CD4-positive, alpha-beta T cell treated with Interleukin-4 for 4 hours (primary cell): ENCODE data around the gene FAM217B.
"Not testable (repeated sequence)": the region's sequence is repeated elsewhere in the genome, so short reads cannot be mapped to it uniquely, and the experiment has no call there.

Experiments used
- DNase-seq: peaks from one replicate; pipeline ENCODE4 v3.0.0-alpha.2; 2020

The FAM217B gene

DNA sequence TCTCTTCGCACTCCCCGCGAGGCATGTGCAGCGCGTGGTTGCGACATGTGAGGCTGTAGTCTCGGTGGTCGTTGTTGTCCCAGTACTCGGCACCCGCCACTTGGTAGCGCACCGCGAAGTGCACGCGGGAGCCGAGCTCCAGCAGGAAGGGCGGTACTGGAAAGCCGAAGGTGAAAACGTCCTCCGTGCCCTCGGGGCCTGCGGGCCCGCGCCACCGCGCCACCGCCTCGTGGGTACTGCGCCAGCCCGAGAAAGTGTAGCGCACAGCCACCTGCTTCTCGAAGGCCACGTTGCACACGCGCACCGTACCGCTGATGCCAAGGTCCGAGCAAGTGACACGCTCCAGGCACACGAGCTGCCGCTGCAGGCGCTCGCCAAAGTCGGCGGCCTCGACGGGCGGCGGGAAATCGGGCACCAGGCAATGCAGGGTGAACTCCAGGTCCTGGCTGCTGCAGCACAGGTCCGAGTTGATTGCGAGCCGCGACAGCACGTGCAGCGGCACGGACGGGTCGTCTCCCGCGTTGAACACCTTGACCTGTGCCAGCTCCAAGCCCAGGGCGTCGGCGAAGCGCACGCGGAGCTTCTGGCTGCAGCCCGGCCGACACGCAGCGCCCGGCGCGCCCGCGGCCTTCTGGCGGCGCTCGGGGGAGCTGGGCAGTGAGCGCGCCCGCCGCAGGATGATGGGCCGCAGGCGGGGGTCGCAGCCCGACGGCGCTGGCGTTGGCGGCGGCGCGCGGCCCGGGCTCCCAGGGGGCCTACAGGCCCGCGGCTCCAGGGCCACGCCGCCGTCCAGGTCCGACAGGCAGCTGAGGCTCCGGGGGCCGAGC lies 924 bp upstream of the FAM217B start:
- DNase-seq, result no peak

DNA sequence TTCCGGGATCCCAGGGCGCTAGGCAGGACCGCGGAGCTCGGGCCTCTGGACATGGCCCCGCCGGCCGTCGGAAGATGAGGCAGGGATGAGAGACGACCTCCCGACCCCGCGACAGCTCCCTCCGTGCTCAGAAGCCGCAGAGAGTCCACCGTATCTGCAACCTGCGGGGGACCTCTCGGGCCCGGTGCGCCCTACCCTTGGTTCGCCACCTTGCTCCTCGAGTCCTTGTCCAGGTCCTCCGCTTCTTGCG lies 385 bp upstream of the FAM217B start:
- no peak for DNase-seq

DNA sequence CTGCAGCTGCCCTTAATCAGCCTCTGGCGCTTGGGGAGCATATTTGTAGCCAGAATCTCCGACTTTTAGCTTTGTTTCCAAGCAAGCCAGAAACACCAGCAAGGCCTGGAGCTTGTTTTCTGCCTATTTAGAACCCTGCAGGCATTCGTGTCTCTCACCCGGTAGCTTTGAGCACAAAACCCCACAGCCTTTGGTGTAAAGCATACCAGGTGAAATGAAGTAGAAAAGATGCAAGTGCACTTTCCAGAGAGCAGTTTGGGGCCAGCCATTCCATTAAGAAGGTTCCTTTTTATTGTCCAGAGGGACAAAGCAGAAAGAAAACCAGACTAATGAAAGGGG lies 736 bp downstream of the FAM217B start:
- DNase-seq, result no peak

DNA sequence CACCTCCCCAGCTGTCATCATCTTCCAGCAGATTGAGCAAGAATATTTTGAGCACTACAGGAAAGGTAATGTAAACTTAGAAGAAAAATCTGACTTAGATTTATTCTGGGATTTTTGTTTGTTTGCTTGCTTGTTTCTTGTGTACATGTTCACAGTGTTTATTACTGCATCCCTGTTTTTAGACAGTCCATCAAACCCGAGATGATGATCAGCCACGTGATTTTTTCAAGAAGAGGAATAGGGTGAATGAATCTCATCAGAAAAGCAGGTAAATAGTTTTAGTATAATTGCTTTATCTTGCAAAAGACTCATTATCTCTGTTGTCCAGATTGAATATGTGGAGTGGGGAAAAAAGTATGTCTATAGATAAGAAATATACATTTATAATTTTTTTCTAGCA lies 2.1 kb downstream of the FAM217B start:
- DNase-seq, result no peak

DNA sequence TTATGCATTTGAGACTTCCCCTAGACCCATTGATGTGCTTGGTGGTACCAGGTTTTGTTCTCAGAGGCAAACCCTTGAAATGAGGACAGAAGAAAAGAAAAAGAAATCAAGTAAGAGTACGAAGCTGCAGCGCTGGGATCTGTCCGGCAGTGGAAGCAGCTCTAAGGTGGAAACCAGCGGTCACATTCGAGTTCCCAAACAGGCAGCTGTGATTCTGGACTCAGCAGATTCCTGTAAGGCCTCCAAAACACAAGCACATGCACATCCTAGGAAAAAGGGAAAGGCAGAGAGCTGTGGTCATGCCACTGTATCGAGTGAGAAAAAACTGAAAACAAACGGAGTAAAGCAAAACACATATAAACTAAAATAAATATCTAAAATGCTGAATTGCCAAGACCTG lies 4.5 kb downstream of the FAM217B start:
- DNase-seq, result no peak

GRCh38 chr20:59945175-59945574 lies 5.0 kb downstream of the FAM217B start:
- DNase-seq, result no peak

DNA sequence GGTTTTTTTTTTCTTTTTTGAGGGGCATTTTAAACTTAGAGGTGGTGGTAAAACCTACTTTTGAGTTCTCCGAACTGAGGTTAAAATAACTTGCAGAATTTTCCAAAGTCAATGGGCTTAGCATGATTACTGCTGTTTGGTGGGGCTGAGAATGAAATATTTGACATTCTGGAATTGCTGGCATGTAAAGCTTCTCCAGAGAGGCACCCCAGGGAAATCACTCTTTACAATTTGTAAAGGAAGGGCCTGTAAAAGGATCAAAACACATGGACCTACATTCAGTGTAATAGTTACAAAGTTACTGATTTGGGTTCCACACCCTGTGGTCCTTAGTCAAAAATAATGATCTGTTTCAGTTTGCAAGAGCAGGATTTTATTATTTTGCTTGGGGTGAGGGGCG lies 5.5 kb downstream of the FAM217B start:
- DNase-seq, result no peak

- DNase-seq, result no peak
Measured at GRCh38 chr20:59947376-59947775, 7.2 kb downstream of the FAM217B start.

GRCh38 chr20:59948212-59948611 lies 8.0 kb downstream of the FAM217B start:
- no peak for DNase-seq

- DNase-seq, result peak; percentile 67
Measured at GRCh38 chr20:59948828-59949720, 8.9 kb downstream of the FAM217B start.

DNA sequence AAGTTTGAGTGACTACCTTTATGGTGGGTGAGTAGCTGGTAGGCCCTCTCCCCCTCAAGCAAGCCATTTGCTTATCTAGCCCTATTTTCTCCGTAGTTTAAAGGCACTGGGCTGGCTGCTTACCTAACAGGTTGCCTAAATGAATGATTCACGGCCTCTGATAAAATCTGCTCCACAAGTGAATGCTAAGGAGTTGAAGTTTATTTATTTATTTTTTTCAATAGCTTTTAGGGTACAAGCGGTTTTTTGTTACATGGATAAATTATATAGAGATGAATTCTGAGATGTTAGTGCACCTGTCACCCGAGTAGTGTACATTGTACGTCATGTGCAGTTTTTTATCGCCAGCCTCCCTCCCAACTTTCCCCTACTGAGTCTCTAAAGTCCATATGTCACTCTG lies 9.7 kb downstream of the FAM217B start:
- no peak for DNase-seq

DNA sequence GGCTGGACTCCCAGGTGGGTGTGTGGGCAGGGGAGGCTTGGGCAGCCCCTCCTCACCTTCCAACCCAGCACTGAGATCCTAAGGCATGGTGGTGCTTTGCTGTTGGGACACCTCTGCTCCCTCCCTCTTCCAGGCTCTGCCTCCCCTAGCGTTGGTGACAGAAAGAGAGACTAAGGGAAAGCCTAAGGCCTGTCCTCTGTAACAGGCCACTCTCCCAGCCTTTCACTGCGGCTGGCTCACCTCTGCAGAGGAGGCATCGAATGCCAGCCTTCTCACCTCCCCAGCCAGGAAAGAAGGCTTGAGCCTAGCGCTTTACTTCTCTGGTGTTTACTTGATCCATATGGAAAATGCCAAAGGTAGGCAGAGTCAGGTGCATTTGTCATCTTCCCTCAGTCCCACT lies 14.5 kb downstream of the FAM217B start:
- no peak for DNase-seq

DNA sequence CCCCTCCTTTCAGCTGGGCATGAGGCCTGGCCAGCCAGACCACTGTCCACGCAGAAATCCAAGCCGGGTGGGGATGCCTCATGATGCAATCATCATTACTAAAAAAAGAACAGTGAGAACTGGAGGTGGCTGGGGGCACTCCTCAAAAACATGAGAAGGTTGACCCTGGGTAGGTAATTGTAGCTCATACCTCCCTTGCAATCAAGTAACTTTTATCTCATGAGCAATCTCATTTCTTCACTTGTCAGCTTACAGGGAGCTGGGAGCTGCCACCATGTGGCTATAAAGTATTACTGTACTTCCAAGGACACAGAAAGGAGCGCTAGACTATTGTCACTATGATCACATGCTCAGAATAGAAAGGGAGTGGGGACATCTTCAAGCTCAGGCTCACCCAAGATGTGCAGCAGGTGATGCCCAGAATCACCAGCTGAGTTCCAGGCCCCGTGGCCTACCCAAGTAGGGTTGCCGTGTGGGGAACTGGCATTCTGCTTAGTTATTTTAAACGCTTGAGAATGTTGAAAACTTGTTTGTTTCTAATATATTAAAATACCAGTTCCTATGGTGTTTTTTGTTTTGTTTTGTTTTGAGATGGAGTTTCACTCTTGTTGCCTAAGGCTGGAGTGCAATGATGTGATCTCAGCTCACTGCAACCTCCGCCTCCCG lies 15.1 kb downstream of the FAM217B start:
- no peak for DNase-seq

DNA sequence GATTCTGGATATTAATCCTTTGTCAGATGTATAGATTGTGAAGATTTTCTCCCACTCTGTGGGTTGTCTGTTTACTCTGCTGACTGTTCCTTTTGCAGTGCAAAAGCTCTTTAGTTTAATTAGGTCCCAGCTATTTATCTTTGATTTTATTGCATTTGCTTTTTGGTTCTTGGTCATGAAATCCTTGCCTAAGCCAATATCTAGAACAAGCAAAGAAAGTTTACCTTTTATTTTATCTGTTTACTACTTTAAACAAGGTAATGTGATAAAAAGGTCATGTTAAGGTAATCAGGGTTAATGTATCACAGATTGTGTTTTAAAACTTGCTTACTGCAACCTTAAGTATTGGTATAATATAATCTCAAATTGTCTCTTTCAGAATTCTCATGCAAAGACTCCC lies 17.4 kb downstream of the FAM217B start:
- not testable (repeated sequence) for DNase-seq

GRCh38 chr20:59958123-59958522 lies 17.9 kb downstream of the FAM217B start, which contains the start of gene CDH26:
Gene CDH26, plus strand, starts transcription at chr20:59958423. Its CDS starts 304 bp downstream, at chr20:59958727.
- DNase-seq, result no peak

DNA sequence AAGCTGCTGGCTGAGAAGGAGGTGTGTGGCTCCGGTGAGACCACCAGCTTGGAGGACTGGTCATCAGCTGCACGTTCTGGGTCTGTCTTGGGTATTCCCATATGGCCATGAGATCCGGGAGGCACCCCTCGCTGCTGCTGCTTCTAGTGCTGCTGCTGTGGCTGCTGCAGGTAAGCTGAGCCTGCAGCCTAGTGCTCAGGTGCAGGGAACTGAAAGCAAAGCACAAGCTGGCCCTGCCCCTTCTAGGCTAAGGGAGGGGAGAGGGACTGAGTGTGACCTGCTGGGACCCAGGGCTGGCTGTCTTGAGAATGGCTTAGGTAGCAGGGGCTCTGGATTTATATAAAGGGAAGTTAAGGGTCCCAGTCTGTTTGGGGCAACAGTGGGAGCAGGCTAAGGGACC lies 18.4 kb downstream of the FAM217B start:
- no peak for DNase-seq

DNA sequence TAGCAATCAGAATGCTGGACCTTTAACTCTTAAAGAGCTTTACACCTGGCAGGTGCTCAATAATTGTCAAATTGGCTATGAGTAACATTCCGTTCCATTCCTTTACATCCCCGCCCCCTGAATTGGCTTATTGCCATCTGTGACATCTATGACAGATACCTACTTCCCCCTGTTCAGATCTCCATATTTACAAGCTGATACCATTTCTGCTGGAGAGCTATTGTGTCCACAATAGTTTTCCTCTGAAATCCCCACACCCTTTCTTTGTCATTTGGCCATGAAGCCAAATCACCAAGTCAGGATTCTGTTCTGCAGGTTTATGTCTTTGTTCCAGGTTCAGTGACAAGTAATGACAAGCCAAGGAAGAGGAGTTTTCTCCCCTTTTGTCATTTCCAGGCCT lies 21.2 kb downstream of the FAM217B start:
- no peak for DNase-seq

GRCh38 chr20:59962155-59962554 lies 22.0 kb downstream of the FAM217B start:
- DNase-seq, result no peak

DNA sequence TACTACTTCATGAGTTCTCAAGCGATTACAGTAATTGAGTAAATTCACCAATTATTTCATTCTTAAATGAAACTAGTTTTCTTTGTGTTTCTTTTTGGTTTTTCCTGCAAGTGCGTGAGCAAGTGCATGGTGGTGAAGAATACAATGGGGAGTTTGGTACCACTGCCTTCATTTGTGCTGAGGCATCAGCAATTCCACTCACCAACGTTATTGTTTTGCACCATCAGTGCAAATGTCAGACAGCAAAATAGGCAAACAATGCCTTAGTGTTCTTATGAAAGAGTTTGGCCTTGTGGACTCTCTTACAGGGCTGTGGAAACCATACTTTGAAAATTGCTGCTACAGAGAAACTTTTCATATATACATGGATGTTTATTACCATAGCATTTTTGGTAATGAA lies 26.2 kb downstream of the FAM217B start:
- no peak for DNase-seq

DNA sequence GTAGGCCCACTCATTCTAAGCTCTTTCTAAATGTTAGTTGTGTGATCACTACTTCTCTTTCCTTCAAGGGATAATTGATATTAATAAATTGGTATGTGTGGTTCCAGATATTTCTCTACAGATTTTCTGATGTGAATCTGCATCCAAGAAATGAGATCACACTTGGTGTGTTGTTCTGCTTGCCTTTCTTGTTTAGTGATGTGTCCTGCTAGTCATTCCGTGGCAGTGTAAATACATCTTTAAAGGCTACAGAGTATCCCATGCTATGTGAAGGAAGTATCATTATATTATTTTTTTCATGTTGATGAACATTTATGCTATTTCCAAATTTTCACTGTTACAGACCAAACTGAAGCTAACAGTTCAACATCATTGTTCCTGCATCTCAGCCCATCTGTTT lies 31.2 kb downstream of the FAM217B start:
- no peak for DNase-seq

- DNase-seq, result no peak
Measured at GRCh38 chr20:59972037-59972801, 32.0 kb downstream of the FAM217B start.

GRCh38 chr20:59976156-59976782 lies 36.1 kb downstream of the FAM217B start:
- DNase-seq, result no peak

- DNase-seq, result no peak
Measured at GRCh38 chr20:59977086-59977485, 36.9 kb downstream of the FAM217B start.
